ENCODE measurements around the gene DCAF16. TPM values are rescaled to one million over a fixed set of nuclear protein-coding genes. Genes with fewer than 3 reads are reported as not detected.

DCAF16 gene
- total and polyA plus RNA-seq, 2 donors (not counting 3 experiments of a cell fraction or from before 2014, with no cell fraction given): 13.8 to 35.0 TPM

DNA sequence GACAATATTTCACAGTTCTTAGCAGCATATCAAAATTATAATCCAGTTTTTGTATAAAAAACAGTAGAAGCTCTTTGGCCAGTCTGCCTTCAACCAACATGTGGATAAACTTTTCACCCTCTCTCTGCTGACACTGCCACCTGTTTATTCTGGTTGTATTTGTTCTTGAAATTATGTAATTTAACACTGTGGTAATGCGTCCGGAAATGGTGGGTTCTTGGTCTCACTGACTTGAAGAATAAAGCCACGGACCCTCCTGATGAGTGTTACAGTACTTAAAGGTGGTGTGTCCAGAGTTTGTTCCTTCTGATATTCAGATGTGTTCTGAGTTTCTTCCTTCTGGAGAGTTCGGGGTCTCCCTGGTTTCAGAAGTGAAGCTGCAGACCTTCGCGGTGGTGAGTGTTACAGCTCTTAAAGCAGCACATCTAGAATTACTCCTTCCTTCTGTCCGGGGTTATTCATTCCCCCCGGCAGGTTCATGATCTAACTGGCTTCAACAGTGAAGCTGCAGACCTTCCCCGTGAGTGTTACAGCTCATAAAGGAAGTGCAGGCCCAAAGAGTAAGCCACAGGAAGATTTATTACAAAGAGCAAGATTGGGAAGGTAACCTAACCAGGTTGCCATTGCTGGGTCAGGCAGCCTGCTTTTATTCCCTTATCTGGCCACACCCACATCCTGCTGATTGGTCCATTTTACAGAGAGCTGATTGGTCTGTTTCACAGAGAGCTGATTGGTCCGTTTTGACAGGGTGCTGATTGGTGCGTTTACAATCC lies 44.9 kb downstream of the DCAF16 start:
- ChIA-PET CTCF (no interaction called here), POLR2A (no interaction called here)
- FAIRE-seq (no peak), DNase-seq (ENCODE audit: low read depth, low spot score) (no peak)
- H2AFZ ChIP-seq (ENCODE audit: low read depth, low read length): no peak overlapping the region
- H3K9me3 ChIP-seq (replicated peaks; ENCODE audit: control insufficient read depth, insufficient read depth, low read length): no peaks in the 10 kb centered on the region
- H3K4me1 ChIP-seq (ENCODE audit: control insufficient read depth, extremely low read depth, insufficient read depth, low read length): no peaks in the 10 kb centered on the region
- H3K36me3 ChIP-seq (ENCODE audit: control insufficient read depth in 2 of 2, extremely low read depth in 1 of 2, insufficient read depth in 2 of 2, low read length in 2 of 2): no peaks in the 10 kb centered on the region
- no peaks in the 10 kb centered on the region for H3K27me3 ChIP-seq (ENCODE audit: control insufficient read depth in 2 of 2, insufficient read depth in 2 of 2, low read length in 2 of 2)
- no peak for TF ChIP-seq POLR2AphosphoS5 (IDR thresholded peaks at IDR 0.05; ENCODE audit: insufficient read depth, low read depth, low read length)
- no peak for TF ChIP-seq MYC (IDR thresholded peaks at IDR 0.05; ENCODE audit: low read depth, low read length)
- TF ChIP-seq CTCF (IDR thresholded peaks at IDR 0.05; ENCODE audit: extremely low read depth in 1 of 2, insufficient read depth in 1 of 2, low read depth in 1 of 2, low read length in 2 of 2): no peak
- TF ChIP-seq GATA2 (IDR thresholded peaks at IDR 0.05; ENCODE audit: insufficient read depth, insufficient read length, low read depth, low read length): no peak
- no peaks in the 10 kb centered on the region for H3K9me1 ChIP-seq (replicated peaks; ENCODE audit: control insufficient read depth, extremely low read depth, insufficient read depth, low read length)
- H3K27ac ChIP-seq (ENCODE audit: insufficient read depth, low read depth, low read length): no peak overlapping the region
- H3K79me2 ChIP-seq (ENCODE audit: control insufficient read depth, insufficient read depth, low read length): no peaks in the 10 kb centered on the region
- H4K20me1 ChIP-seq (replicated peaks; ENCODE audit: control insufficient read depth, extremely low read depth, insufficient read depth, low read length): no peaks in the 10 kb centered on the region
- BruUV-seq (replicated peaks): no TSS peak
- H3K9ac ChIP-seq (replicated peaks; ENCODE audit: extremely low read depth, insufficient read depth, low read length): no peak overlapping the region
- no peak overlapping the region for H3K4me3 ChIP-seq (replicated peaks in 1 of 3; ENCODE audit: insufficient read depth in 1 of 3, low read depth in 1 of 3, low read length in 3 of 3)
- H3K4me2 ChIP-seq (ENCODE audit: insufficient read depth, low read length): no peak overlapping the region
- dilution Hi-C loops (cut with MboI; ENCODE audit: extremely low pct_ligation_motif_present, low sequenced_read_pairs) (no loop called here), intact Hi-C loops (cut with micrococcal nuclease) (no loop called here)

GRCh38 chr4:17763931-17764330 lies 46.6 kb downstream of the DCAF16 start:
- Histone ChIP-seq H3K4me2 (ENCODE audit: insufficient read depth, low read length) (no peak overlapping the region), H3K9me1 (replicated peaks; ENCODE audit: control insufficient read depth, extremely low read depth, insufficient read depth, low read length) (no peaks in the 10 kb centered on the region), H3K9ac (replicated peaks; ENCODE audit: extremely low read depth, insufficient read depth, low read length) (no peak overlapping the region), H4K20me1 (replicated peaks; ENCODE audit: control insufficient read depth, extremely low read depth, insufficient read depth, low read length) (no peaks in the 10 kb centered on the region), H3K27ac (ENCODE audit: insufficient read depth, low read depth, low read length) (no peak overlapping the region), H3K9me3 (replicated peaks; ENCODE audit: control insufficient read depth, insufficient read depth, low read length) (no peaks in the 10 kb centered on the region), H3K79me2 (ENCODE audit: control insufficient read depth, insufficient read depth, low read length) (no peaks in the 10 kb centered on the region), H3K4me3 (replicated peaks in 1 of 3; ENCODE audit: insufficient read depth in 1 of 3, low read depth in 1 of 3, low read length in 3 of 3) (no peak overlapping the region), H3K4me1 (ENCODE audit: control insufficient read depth, extremely low read depth, insufficient read depth, low read length) (no peaks in the 10 kb centered on the region), H3K27me3 (ENCODE audit: control insufficient read depth in 2 of 2, insufficient read depth in 2 of 2, low read length in 2 of 2) (no peaks in the 10 kb centered on the region), H2AFZ (ENCODE audit: low read depth, low read length) (no peak overlapping the region), H3K36me3 (ENCODE audit: control insufficient read depth in 2 of 2, extremely low read depth in 1 of 2, insufficient read depth in 2 of 2, low read length in 2 of 2) (no peaks in the 10 kb centered on the region)
- DNase-seq (ENCODE audit: low read depth, low spot score) (no peak), FAIRE-seq (no peak)
- intact Hi-C loops (cut with micrococcal nuclease) (no loop called here), dilution Hi-C loops (cut with MboI; ENCODE audit: extremely low pct_ligation_motif_present, low sequenced_read_pairs) (no loop called here)
- CTCF ChIA-PET: no interaction called here
- POLR2A ChIA-PET: no interaction called here
- TF ChIP-seq EZH2 (IDR thresholded peaks at IDR 0.05; ENCODE audit: borderline replicate concordance, low read depth, low read length, severe bottlenecking): no peak
- TF ChIP-seq POLR2A (IDR thresholded peaks at IDR 0.05; ENCODE audit: low read depth, low read length): no peak
- no peak for TF ChIP-seq GATA2 (IDR thresholded peaks at IDR 0.05; ENCODE audit: insufficient read depth, insufficient read length, low read depth, low read length)
- TF ChIP-seq FOS (IDR thresholded peaks at IDR 0.05; ENCODE audit: borderline replicate concordance, insufficient read depth, low read length): no peak
- no peak for TF ChIP-seq POLR2AphosphoS5 (IDR thresholded peaks at IDR 0.05; ENCODE audit: insufficient read depth, low read depth, low read length)
- TF ChIP-seq CTCF (IDR thresholded peaks at IDR 0.05; ENCODE audit: extremely low read depth in 1 of 2, insufficient read depth in 1 of 2, low read depth in 1 of 2, low read length in 2 of 2): no peak
- TF ChIP-seq, protein P1, sequence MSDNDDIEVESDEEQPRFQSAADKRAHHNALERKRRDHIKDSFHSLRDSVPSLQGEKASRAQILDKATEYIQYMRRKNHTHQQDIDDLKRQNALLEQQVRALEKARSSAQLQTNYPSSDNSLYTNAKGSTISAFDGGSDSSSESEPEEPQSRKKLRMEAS (IDR thresholded peaks at IDR 0.05; ENCODE audit: insufficient read depth, insufficient read length): no peak
- TF ChIP-seq MYC (IDR thresholded peaks at IDR 0.05; ENCODE audit: low read depth, low read length): no peak
- no peak for TF ChIP-seq JUN (IDR thresholded peaks at IDR 0.05; ENCODE audit: borderline replicate concordance, insufficient read depth, insufficient read length, low read depth)
- no TSS peak for BruUV-seq (replicated peaks)

Measured in endothelial cell of umbilical vein (primary cell).